HG02623 (cell line): Measurements from ENCODE around the gene PPP1R13B.
"Not testable (repeated sequence)": the region's sequence is repeated elsewhere in the genome, so short reads cannot be mapped to it uniquely, and the experiment has no call there.

Experiments
- ATAC-seq: cut with Tn5 transposase; IDR thresholded peaks from one replicate; pipeline ENCODE4 v1.9.1; 2021; ENCODE audit warnings: moderate library complexity; ENCODE audit not compliant: unreplicated experiment

PPP1R13B gene

GRCh38 chr14:103801459-103801858 lies 45.9 kb downstream of the PPP1R13B start:
- no peak for ATAC-seq

- not testable (repeated sequence) for ATAC-seq
Measured at GRCh38 chr14:103793192-103793591, 54.2 kb downstream of the PPP1R13B start.

- ATAC-seq = no peak
Measured at GRCh38 chr14:103788086-103788485, 59.3 kb downstream of the PPP1R13B start.

GRCh38 chr14:103782376-103782775 lies 65.0 kb downstream of the PPP1R13B start:
- no peak for ATAC-seq

GRCh38 chr14:103776319-103776718 lies 71.1 kb downstream of the PPP1R13B start:
- not testable (repeated sequence) for ATAC-seq

- no peak for ATAC-seq
Measured at GRCh38 chr14:103775506-103775905, 71.9 kb downstream of the PPP1R13B start.

GRCh38 chr14:103773521-103773920 lies 73.9 kb downstream of the PPP1R13B start:
- ATAC-seq = no peak

- ATAC-seq = no peak
Measured at GRCh38 chr14:103772078-103772712, 75.2 kb downstream of the PPP1R13B start.

- ATAC-seq = no peak
Measured at GRCh38 chr14:103770902-103771301, 76.5 kb downstream of the PPP1R13B start.

- ATAC-seq = no peak
Measured at GRCh38 chr14:103770500-103770899, 76.9 kb downstream of the PPP1R13B start.

- no peak for ATAC-seq
Measured at GRCh38 chr14:103767336-103767894, 80.0 kb downstream of the PPP1R13B start.

GRCh38 chr14:103765526-103765925 lies 81.8 kb downstream of the PPP1R13B start:
- ATAC-seq = no peak

GRCh38 chr14:103763730-103764488 lies 83.5 kb downstream of the PPP1R13B start:
- peak; percentile 75 for ATAC-seq

- ATAC-seq = no peak
Measured at GRCh38 chr14:103762541-103762940, 84.8 kb downstream of the PPP1R13B start.

GRCh38 chr14:103762036-103762435 lies 85.3 kb downstream of the PPP1R13B start:
- no peak for ATAC-seq

- no peak for ATAC-seq
Measured at GRCh38 chr14:103758059-103758776, 89.2 kb downstream of the PPP1R13B start.

- no peak for ATAC-seq
Measured at GRCh38 chr14:103755060-103755459, 92.3 kb downstream of the PPP1R13B start.

- no peak for ATAC-seq
Measured at GRCh38 chr14:103753774-103754173, 93.6 kb downstream of the PPP1R13B start.

GRCh38 chr14:103749860-103750259 lies 97.5 kb downstream of the PPP1R13B start:
- ATAC-seq = no peak

GRCh38 chr14:103749452-103749851 lies 97.9 kb downstream of the PPP1R13B start:
- ATAC-seq = no peak

GRCh38 chr14:103748534-103748857 lies 98.9 kb downstream of the PPP1R13B start:
- no peak for ATAC-seq

GRCh38 chr14:103746701-103747100 lies 100.7 kb downstream of the PPP1R13B start:
- ATAC-seq = no peak
